Activated gamma-delta T cell (primary cell): ENCODE measurements around the gene MXRA8.

Source experiments
- DNase-seq: peaks from one replicate; lab custom pipeline; 2025; lab: John Stamatoyannopoulos, UW

Gene MXRA8

GRCh38 chr1:1349256-1350012 is 8.9 kb downstream of the MXRA8 start, which contains the start of gene DVL1:
DVL1 (minus strand) TSS chr1:1349418; CDS start chr1:1349065, 353 bp downstream.
- peak; percentile 66 for DNase-seq

GRCh38 chr1:1348420-1349255 is 9.7 kb downstream of the MXRA8 start:
- DNase-seq, result no peak

- DNase-seq, result no peak
These were observed 10.5 kb downstream of the MXRA8 start for GRCh38 chr1:1347663-1348419.

- DNase-seq, result no peak
These were observed 11.2 kb downstream of the MXRA8 start for GRCh38 chr1:1347026-1347595.

GRCh38 chr1:1346501-1346890 is 11.9 kb downstream of the MXRA8 start:
- no peak for DNase-seq

DNA sequence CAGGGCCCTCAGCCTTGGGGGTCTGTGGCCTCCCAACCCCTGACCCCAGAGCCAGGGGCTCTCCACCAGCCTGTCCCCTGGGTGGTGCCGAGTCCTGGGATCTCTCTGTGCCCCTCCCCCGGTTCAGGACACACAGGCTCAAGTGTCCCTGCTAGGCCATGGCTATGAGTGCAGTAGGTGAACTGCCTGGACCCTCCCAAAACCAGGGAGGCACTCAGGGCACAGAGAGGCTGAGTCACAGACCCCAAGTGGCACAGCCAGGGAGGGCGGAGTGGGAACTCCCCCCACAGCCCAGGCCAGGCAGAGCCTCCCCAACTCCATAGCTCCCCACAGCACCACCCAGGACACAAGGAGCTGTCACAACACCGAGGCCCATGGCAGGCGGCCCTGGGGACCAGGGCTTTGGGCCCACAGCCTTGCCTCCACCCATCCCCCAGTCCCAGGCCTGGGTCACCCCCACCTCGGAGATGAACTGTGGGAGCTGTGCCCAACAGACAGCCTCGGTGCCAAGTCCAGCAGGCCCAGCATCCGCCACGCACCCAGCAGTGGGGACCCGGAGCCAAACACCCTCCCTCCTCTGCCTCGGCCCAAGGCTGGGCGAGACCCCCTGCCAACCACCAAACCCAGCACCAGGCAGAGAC is 12.4 kb downstream of the MXRA8 start:
- no peak for DNase-seq

DNA sequence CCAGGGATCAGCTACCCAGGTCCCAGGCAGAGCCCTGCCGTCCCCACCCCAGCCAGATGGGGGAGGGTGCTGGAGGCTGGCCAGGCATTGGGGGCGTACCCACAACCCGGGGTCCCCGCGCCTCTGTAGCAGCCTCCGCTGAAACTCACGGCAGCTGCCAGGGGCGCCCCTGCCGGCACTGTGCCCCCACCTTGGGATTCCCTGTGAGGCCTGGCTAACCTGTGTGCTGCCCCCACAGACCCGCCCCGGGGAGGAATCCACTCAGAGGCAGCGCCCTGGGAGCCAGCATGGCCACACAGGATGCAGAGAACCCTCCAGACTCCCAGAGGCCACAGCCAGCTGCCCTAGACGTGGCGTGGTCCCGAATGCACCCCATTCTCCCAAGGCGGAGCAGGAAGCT is 13.0 kb downstream of the MXRA8 start:
- DNase-seq, result no peak

DNA sequence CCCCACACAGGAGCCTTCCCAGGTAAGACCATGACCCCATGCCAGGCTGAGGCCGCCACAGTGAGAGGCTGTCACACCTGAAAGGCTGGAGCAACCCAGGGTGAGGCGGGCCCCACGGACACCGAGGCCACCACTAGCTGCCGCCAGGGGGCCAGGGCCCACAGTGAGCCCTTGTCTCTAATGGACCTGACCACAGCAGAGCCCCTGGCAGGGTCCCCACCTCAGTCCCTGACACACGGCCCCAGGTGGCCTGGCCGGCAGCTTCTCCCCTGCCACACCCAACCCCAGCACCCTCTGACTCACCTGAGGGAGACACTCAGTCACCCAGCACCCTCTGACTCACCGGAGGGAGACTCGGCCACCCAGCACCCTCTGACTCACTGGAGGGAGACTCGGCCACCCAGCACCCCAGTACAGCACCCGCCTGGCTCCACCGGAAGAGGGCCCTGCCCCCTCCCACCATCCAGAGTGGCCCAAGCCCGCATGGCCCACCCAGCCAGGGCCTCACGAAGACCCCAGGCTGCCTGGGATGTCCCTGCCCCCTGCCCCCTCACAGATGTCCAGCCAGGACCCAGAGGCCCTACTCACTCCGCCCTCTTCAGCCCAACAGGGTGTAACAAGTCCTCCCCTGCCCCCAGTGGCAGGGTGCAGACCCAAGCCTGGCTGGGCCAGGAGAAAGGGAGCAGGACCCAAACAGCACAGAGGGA is 13.5 kb downstream of the MXRA8 start:
- no peak for DNase-seq

DNA sequence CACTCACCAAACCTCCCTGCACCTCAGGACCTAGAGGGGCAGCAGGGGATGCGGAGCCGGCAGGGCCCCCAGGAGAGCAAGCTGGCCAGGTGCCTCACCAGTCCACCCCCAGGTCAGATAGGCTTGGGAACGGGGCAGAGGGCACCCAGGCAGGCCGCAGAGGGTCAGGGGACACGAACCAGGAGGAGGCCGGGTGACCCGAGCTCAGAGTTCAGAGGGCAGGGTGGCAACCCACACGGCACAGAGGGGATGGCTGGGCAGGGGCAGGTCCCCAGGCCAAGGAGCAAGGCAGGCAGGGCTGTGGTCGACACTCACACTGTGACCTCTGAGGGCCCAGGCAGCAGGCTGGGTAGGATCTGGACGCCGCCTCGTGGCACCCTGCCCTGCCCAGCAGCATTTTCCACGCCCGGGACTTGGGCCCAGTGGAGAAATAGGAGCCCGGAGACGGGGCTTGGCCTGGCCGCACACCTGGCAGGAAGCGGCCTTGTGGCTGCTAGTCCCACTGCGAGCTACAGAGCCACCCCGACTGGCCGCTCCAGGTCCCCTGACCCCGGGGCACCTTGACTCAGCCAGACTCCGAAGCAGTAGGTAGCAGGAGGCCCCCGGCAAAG is 14.4 kb downstream of the MXRA8 start:
- no peak for DNase-seq

DNA sequence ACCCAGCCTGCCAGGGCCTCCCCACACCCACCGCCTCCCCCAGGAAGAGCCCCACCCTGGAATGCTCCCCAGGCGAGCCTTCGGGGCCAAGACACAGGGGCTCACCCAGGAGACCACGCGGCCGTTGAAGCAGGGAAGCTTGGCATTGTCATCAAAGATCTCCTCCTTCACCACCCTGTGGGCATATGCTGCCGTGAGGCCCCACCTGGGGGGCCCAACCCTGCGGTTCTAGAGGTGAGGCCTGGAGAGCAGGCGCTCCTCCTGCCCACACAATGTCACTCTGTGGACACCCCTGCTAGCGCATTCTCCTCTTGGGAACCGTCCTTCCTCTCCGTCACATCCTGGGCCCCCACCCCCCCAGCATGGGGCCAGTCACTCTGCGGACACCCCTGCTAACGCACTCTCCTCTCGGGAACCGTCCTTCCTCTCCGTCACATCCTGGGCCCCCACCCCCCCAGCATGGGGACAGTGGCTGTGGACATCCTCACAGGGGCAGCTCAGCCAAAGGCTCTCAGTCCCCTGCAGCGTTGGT is 15.7 kb downstream of the MXRA8 start:
- no peak for DNase-seq

GRCh38 chr1:1342061-1342562 is 16.2 kb downstream of the MXRA8 start:
- DNase-seq, result no peak

- DNase-seq, result no peak
These were observed 16.8 kb downstream of the MXRA8 start for GRCh38 chr1:1341549-1342021.

DNA sequence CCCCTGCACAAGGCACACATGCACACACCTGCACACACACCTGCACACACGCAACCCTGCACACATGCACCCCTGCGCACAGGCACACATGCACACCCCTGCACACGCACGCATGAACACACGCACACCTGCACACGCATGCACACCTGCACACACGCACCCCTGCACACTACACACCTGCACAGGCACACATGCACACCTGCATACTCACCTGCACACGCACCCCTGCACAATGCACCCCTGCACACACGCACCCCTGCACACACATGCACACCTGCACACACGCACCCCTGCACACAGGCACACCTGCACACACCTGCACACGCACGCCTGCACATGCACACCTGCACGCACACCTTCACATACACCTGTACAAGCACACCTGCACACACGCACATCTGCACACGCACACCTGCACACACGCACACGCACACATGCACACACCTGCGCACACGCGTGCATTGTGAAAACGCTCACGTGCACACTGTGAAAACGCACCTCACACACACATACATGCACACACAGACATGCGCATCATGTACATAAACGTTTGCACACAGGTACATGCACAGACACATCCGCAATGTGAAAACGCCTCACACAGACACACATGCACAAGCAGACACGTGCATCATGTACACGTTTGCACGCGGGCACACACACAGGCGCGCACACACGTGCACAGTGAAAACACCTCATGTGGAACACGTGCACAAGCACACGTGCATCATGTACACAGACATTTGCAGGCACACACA is 17.4 kb downstream of the MXRA8 start:
- DNase-seq, result no peak

DNA sequence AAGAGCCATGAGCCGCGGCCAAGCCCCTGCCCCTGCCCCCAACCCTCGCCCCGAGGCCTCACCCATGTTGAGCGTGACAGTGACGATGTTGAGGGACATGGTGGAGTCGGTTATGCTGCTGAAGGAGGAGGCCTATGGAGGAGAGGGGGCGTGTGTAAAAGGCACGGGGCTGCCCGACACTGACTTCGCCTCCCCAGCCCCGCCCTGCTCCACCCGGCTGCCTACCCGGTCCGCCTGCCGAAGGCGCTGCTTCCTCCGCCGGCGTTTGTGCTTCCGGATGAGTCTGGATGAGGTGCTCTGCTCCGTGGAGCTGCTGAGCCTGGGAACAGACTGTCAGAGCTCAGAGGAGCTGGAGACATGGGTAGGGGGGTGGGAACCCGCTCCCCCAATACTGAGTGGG is 18.2 kb downstream of the MXRA8 start:
- DNase-seq, result no peak

GRCh38 chr1:1338278-1338677 is 20.1 kb downstream of the MXRA8 start:
- no peak for DNase-seq

DNA sequence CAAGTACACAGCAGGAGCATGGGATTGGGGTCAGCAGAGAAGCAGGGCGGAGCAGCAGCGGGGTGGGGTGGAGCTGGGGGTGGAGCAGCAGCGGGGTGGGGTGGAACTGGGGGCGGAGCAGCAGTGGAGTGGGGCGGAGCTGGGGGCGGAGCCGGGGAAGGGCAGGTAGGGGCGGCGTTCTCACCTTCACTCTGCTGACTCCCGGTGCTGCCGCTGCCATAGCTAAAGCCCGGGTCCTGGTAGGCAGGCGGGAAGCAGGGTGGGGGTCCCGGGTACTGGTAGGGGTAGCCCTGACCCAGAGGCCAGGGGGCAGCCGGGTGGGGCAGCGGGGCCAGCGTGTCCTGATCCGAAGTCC is 20.6 kb downstream of the MXRA8 start:
- DNase-seq, result no peak

DNA sequence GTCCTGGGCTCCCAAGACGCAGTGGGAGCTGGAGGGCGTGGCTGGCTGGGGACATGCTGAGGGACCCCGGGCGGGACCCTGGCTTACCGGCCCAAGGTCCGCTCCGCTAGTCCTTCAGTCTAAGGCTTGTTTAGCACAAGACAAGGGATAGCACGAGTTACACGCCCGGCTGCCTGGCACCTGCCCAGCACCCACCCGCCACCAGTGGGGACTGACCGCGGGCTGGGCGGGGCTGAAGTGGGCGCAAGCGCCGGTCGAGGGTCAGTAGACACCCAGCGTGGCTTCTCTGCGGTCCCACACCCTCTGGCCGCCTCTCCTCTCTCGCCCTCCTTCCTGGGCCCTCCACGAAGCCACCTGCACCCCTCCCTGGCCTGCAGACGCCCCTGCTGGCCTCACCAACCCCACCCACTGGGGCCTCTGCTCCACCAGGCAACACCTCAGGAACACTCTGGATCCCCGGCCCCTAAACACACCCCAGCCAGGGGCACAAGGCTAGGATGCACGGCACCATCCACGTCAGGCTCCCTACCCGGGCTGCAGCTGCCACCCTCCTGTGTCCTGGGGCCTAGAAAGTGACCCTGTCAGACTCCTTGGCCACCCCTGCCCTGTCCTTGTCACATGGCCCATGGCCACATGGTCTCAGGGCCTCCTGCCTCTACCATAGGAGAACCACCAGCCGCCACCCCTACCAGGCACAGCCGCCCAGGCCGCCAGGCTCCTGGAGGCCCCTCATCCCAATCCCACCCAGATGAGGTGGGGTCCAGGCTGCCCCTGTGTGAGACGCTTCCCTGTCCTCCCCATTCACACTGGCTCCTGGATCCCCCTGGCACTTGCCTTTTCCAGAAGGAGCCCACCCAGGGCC is 21.2 kb downstream of the MXRA8 start:
- DNase-seq, result no peak

DNA sequence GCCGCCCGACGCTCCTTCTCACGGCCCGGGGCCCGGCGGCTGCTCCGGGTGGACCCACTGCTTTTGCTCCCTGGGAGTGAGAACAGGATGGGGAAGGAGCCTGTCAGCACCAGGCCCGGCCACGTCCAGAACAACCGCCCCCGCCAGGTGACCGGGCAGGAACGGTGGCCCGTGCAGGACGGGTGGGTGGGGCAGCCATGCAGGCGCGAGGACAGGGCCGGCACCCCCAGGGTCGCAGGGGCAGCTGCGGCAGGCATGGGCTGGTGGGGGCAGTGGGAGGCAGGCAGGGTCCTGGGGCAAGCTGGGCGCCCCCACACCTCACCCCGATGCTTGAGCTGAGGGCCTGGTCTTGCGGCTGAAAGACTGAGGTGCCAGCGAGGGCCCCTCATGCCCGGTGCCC is 21.9 kb downstream of the MXRA8 start:
- DNase-seq, result no peak
